DND-41 (cell line): ENCODE measurements around the gene BACH2.

Source experiments
- ATAC-seq: fragments of 200-7000 bp; cut with Tn5 transposase; 3 replicates; pipeline ENCODE4 v1.9.1; 2021; ENCODE audit warnings: low read depth; ENCODE audit not compliant: insufficient read depth
- DNase-seq: peaks from one replicate; pipeline ENCODE4 v3.0.0-alpha.2; 2020
- H2AFZ ChIP-seq: 2 replicates; pipeline ENCODE4 v1.6.0; 2012; ENCODE audit warnings: low read depth, low read length
- H3K27ac ChIP-seq: 2 replicates; pipeline ENCODE4 v1.5.1; 2012; ENCODE audit warnings: low read length, inconsistent platforms
- H3K27me3 ChIP-seq: fragments of 200-600 bp; sonication (generic); 2 replicates; pipeline ENCODE4 v1.6.0; 2012; ENCODE audit warnings: low read length, mild to moderate bottlenecking, inconsistent platforms; ENCODE audit not compliant: insufficient read depth, poor library complexity
- H3K36me3 ChIP-seq: 2 replicates; pipeline ENCODE4 v1.5.1; 2012; ENCODE audit warnings: low read length, inconsistent platforms; ENCODE audit not compliant: insufficient read depth
- H3K4me1 ChIP-seq: 2 replicates; pipeline ENCODE4 v1.5.1; 2012; ENCODE audit warnings: mild to moderate bottlenecking, low read length; ENCODE audit not compliant: insufficient read depth
- H3K4me2 ChIP-seq: 2 replicates; pipeline ENCODE4 v1.6.0; 2012; ENCODE audit warnings: mild to moderate bottlenecking, moderate library complexity, low read length, inconsistent platforms; ENCODE audit not compliant: insufficient read depth
- H3K4me3 ChIP-seq, 2 experiments: fragments of 200-600 bp in 1 of 2; shearing (Covaris generic) in 1 of 2; 2 replicates each; pipeline ENCODE4 v1.5.1; 2012 to 2016; ENCODE audit warnings: inconsistent platforms in 2 of 2, low read length in 2 of 2, mild to moderate bottlenecking in 2 of 2, low read depth in 1 of 2, moderate library complexity in 1 of 2
- H3K79me2 ChIP-seq: 2 replicates; pipeline ENCODE4 v1.6.0; 2012; ENCODE audit warnings: low read length, inconsistent platforms; ENCODE audit not compliant: insufficient read depth
- H3K9ac ChIP-seq: 2 replicates; pipeline ENCODE4 v1.6.0; 2012; ENCODE audit warnings: low read depth, mild to moderate bottlenecking, inconsistent platforms, low read length, moderate library complexity
- H3K9me3 ChIP-seq: 2 replicates; pipeline ENCODE4 v1.5.1; 2012; ENCODE audit warnings: low read length, moderate library complexity, mild to moderate bottlenecking, inconsistent platforms; ENCODE audit not compliant: insufficient read depth, severe bottlenecking
- H4K20me1 ChIP-seq: 2 replicates; pipeline ENCODE4 v1.6.0; 2012; ENCODE audit warnings: low read length; ENCODE audit not compliant: insufficient read depth
- EZH2 ChIP-seq: IDR thresholded peaks from 3 replicates; pipeline ENCODE4 v1.6.1; 2012; ENCODE audit warnings: borderline replicate concordance, low read depth, mild to moderate bottlenecking, moderate library complexity, low read length, inconsistent platforms; ENCODE audit not compliant: severe bottlenecking
- TF ChIP-seq, protein P1 (sequence below): IDR thresholded peaks from 2 replicates; pipeline ENCODE4 v1.5.1; 2012; ENCODE audit warnings: borderline replicate concordance, low read length, moderate library complexity, mild to moderate bottlenecking; ENCODE audit not compliant: poor library complexity, severe bottlenecking; ENCODE audit errors: extremely low read depth

BACH2 gene

GRCh38 chr6:90328004-90328403 is 31.4 kb upstream of the BACH2 start:
- Histone ChIP-seq H3K9me3 (no peaks in the 10 kb centered on the region), H3K4me2 (no peak overlapping the region), H3K9ac (no peak overlapping the region), H3K4me3 (no peak overlapping the region), H4K20me1 (no peaks in the 10 kb centered on the region), H3K79me2 (no peaks in the 10 kb centered on the region), H3K27ac (no peak overlapping the region), H3K27me3 (no peaks in the 10 kb centered on the region), H3K36me3 (no peaks in the 10 kb centered on the region), H3K4me1 (no peaks in the 10 kb centered on the region), H2AFZ (no peak overlapping the region)
- ATAC-seq: no peak
- no peak for DNase-seq
- TF ChIP-seq, protein P1, sequence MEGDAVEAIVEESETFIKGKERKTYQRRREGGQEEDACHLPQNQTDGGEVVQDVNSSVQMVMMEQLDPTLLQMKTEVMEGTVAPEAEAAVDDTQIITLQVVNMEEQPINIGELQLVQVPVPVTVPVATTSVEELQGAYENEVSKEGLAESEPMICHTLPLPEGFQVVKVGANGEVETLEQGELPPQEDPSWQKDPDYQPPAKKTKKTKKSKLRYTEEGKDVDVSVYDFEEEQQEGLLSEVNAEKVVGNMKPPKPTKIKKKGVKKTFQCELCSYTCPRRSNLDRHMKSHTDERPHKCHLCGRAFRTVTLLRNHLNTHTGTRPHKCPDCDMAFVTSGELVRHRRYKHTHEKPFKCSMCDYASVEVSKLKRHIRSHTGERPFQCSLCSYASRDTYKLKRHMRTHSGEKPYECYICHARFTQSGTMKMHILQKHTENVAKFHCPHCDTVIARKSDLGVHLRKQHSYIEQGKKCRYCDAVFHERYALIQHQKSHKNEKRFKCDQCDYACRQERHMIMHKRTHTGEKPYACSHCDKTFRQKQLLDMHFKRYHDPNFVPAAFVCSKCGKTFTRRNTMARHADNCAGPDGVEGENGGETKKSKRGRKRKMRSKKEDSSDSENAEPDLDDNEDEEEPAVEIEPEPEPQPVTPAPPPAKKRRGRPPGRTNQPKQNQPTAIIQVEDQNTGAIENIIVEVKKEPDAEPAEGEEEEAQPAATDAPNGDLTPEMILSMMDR: no peak
- TF ChIP-seq EZH2: no peak

DNA sequence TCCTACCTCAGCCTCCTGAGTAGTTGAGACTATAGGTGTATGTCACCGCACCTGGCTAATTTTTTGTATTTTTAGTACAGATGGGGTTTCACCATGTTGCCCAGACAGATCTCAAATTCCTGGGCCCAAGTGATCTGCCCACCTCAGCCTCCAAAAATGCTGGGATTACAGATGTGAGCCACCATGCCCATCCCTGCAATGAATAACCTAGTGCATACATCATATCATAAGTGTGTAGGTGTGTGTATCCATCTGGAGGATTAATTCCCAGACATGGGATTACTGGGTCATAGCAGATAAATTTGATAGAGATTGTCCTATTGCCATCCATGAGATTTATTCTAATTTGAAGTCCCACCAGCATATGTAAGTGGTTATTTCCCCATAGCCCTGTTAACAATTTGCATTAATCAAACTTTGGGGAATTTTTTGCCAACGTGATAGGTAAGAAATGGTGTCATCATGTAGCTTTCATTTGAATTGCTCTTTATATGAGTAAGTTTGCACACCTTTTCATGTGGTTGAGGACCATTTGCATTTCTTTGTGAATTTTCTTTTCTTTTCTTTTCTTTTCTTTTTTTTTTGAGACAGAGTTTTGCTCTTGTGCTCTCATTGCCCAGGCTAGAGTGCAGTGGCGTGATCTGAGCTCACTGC is 29.9 kb upstream of the BACH2 start:
- Histone ChIP-seq H2AFZ (no peak overlapping the region), H3K79me2 (no peaks in the 10 kb centered on the region), H3K36me3 (no peaks in the 10 kb centered on the region), H3K9ac (no peak overlapping the region), H3K4me3 (no peak overlapping the region), H3K27ac (no peak overlapping the region), H4K20me1 (no peaks in the 10 kb centered on the region), H3K27me3 (no peaks in the 10 kb centered on the region), H3K4me2 (no peak overlapping the region), H3K4me1 (no peaks in the 10 kb centered on the region), H3K9me3 (no peaks in the 10 kb centered on the region)
- TF ChIP-seq, protein P1: no peak
- no peak for TF ChIP-seq EZH2
- DNase-seq (no peak), ATAC-seq (no peak)

DNA sequence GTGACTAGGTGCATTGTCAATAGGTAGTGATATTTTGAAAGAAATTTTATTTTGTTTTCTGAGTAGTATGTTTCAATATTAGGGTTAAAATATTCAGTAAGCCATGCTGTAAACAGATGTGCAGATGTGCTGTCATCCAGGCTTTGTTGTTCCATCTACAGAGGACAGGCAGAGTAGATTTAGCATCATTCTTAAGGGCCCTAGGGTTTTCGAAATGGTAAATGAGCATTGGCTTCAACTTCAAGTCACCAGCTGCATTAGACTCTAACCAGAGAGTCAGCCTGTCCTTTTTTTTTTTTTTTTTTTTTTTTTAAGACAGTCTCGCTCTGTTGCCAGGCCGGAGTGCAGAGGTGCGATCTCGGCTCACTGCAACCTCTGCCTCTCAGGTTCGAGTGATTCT is 27.1 kb upstream of the BACH2 start:
- Histone ChIP-seq H2AFZ (no peak overlapping the region), H3K4me1 (no peaks in the 10 kb centered on the region), H4K20me1 (no peaks in the 10 kb centered on the region), H3K4me2 (no peak overlapping the region), H3K9ac (no peak overlapping the region), H3K79me2 (no peaks in the 10 kb centered on the region), H3K4me3 (no peak overlapping the region), H3K36me3 (no peaks in the 10 kb centered on the region), H3K27ac (no peak overlapping the region), H3K9me3 (no peaks in the 10 kb centered on the region), H3K27me3 (no peaks in the 10 kb centered on the region)
- DNase-seq: no peak
- TF ChIP-seq EZH2: no peak
- TF ChIP-seq, protein P1: no peak
- no peak for ATAC-seq
